GM23338 (cell line): Measurements from ENCODE around the gene TMEM131L. TPM values are rescaled to one million over a fixed set of nuclear protein-coding genes. Genes with fewer than 3 reads are reported as not detected.

Source experiments
- ATAC-seq: fragments of 200-7000 bp; cut with Tn5 transposase; 3 replicates; pipeline ENCODE4 v1.9.1; 2020
- DNase-seq: peaks from one replicate; pipeline ENCODE4 v3.0.0-alpha.2; 2015; ENCODE audit warnings: low spot score
- H2AFZ ChIP-seq: fragments of 200-600 bp; sonication (generic); 2 replicates; pipeline ENCODE4 v1.8.0; 2016; ENCODE audit warnings: antibody characterized with exemption, mild to moderate bottlenecking, moderate library complexity
- H3F3A ChIP-seq: fragments of 200-600 bp; sonication (generic); replicated peaks from 2 replicates; pipeline ENCODE4 v1.8.0; 2017; ENCODE audit warnings: antibody characterized with exemption, mixed run types, low read depth
- H3K27ac ChIP-seq: fragments of 200-600 bp; sonication (generic); 2 replicates; pipeline ENCODE4 v1.6.1; 2016; ENCODE audit warnings: low read depth
- H3K27me3 ChIP-seq: fragments of 200-600 bp; sonication (generic); 2 replicates; pipeline ENCODE4 v1.8.0; 2016; ENCODE audit warnings: mild to moderate bottlenecking, mixed run types, moderate library complexity; ENCODE audit not compliant: insufficient read depth
- H3K36me3 ChIP-seq: fragments of 200-600 bp; sonication (generic); 2 replicates; pipeline ENCODE4 v1.8.0; 2016; ENCODE audit warnings: mild to moderate bottlenecking; ENCODE audit not compliant: insufficient read depth
- H3K4me1 ChIP-seq: fragments of 200-600 bp; sonication (generic); 2 replicates; pipeline ENCODE4 v1.8.0; 2016; ENCODE audit warnings: mild to moderate bottlenecking, moderate library complexity; ENCODE audit not compliant: insufficient read depth
- H3K4me2 ChIP-seq: fragments of 200-600 bp; sonication (generic); 2 replicates; pipeline ENCODE4 v1.7.1; 2017; ENCODE audit warnings: mixed run types
- H3K4me3 ChIP-seq: fragments of 200-600 bp; sonication (generic); 2 replicates; pipeline ENCODE4 v1.6.1; 2016; ENCODE audit warnings: mixed run types
- H3K79me2 ChIP-seq: fragments of 200-600 bp; sonication (generic); replicated peaks from 2 replicates; pipeline ENCODE4 v1.8.0; 2017; ENCODE audit warnings: mild to moderate bottlenecking; ENCODE audit not compliant: insufficient read depth
- H3K9me2 ChIP-seq: fragments of 200-600 bp; sonication (generic); 2 replicates; pipeline ENCODE4 v1.8.0; 2017; ENCODE audit not compliant: insufficient read depth
- H4K20me1 ChIP-seq: fragments of 200-600 bp; sonication (generic); replicated peaks from 2 replicates; pipeline ENCODE4 v1.8.0; 2017; ENCODE audit warnings: mild to moderate bottlenecking; ENCODE audit not compliant: insufficient read depth
- H3K27ac Mint-ChIP-seq: 2 replicates; pipeline ENCODE4 v1.8.0; 2020; ENCODE audit warnings: inconsistent platforms, mild to moderate bottlenecking, moderate library complexity, mixed read lengths
- H3K27me3 Mint-ChIP-seq: 3 replicates; pipeline ENCODE4 v1.8.0; 2022; ENCODE audit warnings: low read depth, mild to moderate bottlenecking, moderate library complexity, mixed read lengths, inconsistent platforms; ENCODE audit not compliant: insufficient read depth, poor library complexity
- H3K36me3 Mint-ChIP-seq: 3 replicates; pipeline ENCODE4 v1.8.0; 2021; ENCODE audit warnings: low read depth, mild to moderate bottlenecking, inconsistent platforms, moderate library complexity, mixed read lengths
- H3K4me1 Mint-ChIP-seq: 3 replicates; pipeline ENCODE4 v1.8.0; 2020; ENCODE audit warnings: mild to moderate bottlenecking, inconsistent platforms, mixed read lengths
- H3K4me3 Mint-ChIP-seq: 3 replicates; pipeline ENCODE4 v1.8.0; 2021; ENCODE audit warnings: moderate library complexity, mild to moderate bottlenecking, inconsistent platforms, mixed read lengths
- H3K9me3 Mint-ChIP-seq: 3 replicates; pipeline ENCODE4 v1.8.0; 2020; ENCODE audit warnings: moderate library complexity, mild to moderate bottlenecking, inconsistent platforms, mixed read lengths
- EZH2phosphoT487 ChIP-seq: fragments of 200-600 bp; sonication (generic); IDR thresholded peaks from one replicate; pipeline ENCODE4 v1.8.1; 2018; ENCODE audit warnings: antibody characterized with exemption; ENCODE audit not compliant: unreplicated experiment
- NANOG ChIP-seq: IDR thresholded peaks from 2 replicates; pipeline ENCODE4 v1.6.1; 2016; ENCODE audit warnings: antibody characterized with exemption, borderline replicate concordance
- POLR2AphosphoS5 ChIP-seq: IDR thresholded peaks from 2 replicates; pipeline ENCODE4 v1.6.1; 2016; ENCODE audit warnings: antibody characterized with exemption, low read depth
- REST ChIP-seq: IDR thresholded peaks from one replicate; pipeline ENCODE4 v1.6.1; 2018; ENCODE audit warnings: antibody characterized with exemption; ENCODE audit not compliant: unreplicated experiment
- ZNF114 ChIP-seq: fragments of 250-450 bp; sonication (Bioruptor Pico); IDR thresholded peaks from 2 replicates; pipeline ENCODE4 v1.5.0; 2020; ENCODE audit warnings: mild to moderate bottlenecking, moderate library complexity
- ZNF331 ChIP-seq: fragments of 250-450 bp; sonication (Bioruptor Pico); IDR thresholded peaks from 2 replicates; pipeline ENCODE4 v1.5.0; 2020; ENCODE audit warnings: low read depth, mild to moderate bottlenecking, moderate library complexity
- ZNF462 ChIP-seq: fragments of 250-450 bp; sonication (Bioruptor Pico); IDR thresholded peaks from 2 replicates; pipeline ENCODE4 v1.5.0; 2020; ENCODE audit warnings: mild to moderate bottlenecking, moderate library complexity
- polyA plus RNA-seq: library from polyadenylated mRNA; unstranded; fragments of >200 nt; fragmentation: Nextera tagmentation; extraction: Ambion mirVana; gene quantifications from 2 replicates; pipeline ENCODE4 v1.2.1, GENCODE V29; 2016
- total RNA-seq: library from RNA; depleted of rRNA; stranded (reverse); fragments of >200 nt; shearing (Covaris generic); gene quantifications from 2 replicates; pipeline ENCODE4 v1.2.3, GENCODE V29; 2014

Gene TMEM131L
- total and polyA plus RNA-seq, 2 experiments from 2014 or later: 11.1 to 32.2 TPM

GRCh38 chr4:153495480-153496193, 29.5 kb downstream of the TMEM131L start (continued):
- no peak for TF ChIP-seq ZNF462 (CRISPR knock-in tag)
- TF ChIP-seq ZNF331 (CRISPR knock-in tag): no peak

- Histone ChIP-seq H3K27ac (no peak overlapping the region), H3K27me3 (no peaks in the 10 kb centered on the region), H3K9me2 (no peaks in the 10 kb centered on the region), H2AFZ (no peak overlapping the region), H3K36me3 (no peaks in the 10 kb centered on the region), H3K79me2 (peaks cover 75% of the 10 kb centered on the region), H3K4me3 (no peak overlapping the region), H3K4me1 (peaks cover 53% of the 10 kb centered on the region), H3F3A (no peaks in the 10 kb centered on the region), H4K20me1 (peaks cover 5% of the 10 kb centered on the region; the same call in 1 of the 2 replicates), H3K4me2 (no peak overlapping the region)
- H3K9me3 Mint-ChIP-seq: no peaks in the 10 kb centered on the region
- H3K27ac Mint-ChIP-seq: peak overlapping the region; percentile 32; the same call in 1 of the 2 replicates
- ATAC-seq (peak; percentile 28), DNase-seq (no peak)
- H3K4me3 Mint-ChIP-seq: no peak overlapping the region
- no peaks in the 10 kb centered on the region for H3K27me3 Mint-ChIP-seq
- H3K36me3 Mint-ChIP-seq: no peaks in the 10 kb centered on the region
- H3K4me1 Mint-ChIP-seq: peaks cover 51% of the 10 kb centered on the region
- TF ChIP-seq EZH2phosphoT487: no peak
- TF ChIP-seq POLR2AphosphoS5: no peak
- TF ChIP-seq ZNF331 (CRISPR knock-in tag): no peak
- no peak for TF ChIP-seq REST
- no peak for TF ChIP-seq ZNF114 (CRISPR knock-in tag)
- TF ChIP-seq NANOG: no peak
Observed at GRCh38 chr4:153497091-153497531, 31.0 kb downstream of the TMEM131L start.
